HEK293 (cell line): ENCODE measurements around the gene ARFGEF2.

ENCODE experiments used
- CTCF ChIA-PET: fragments of 350-600 bp; formaldehyde crosslinking; extraction: SDS; loops from one replicate; lab custom pipeline; 2021; ENCODE audit warnings: antibody characterized with exemption; lab: Yijun Ruan, JAX
- POLR2A ChIA-PET: fragments of 300-600 bp; formaldehyde crosslinking; extraction: SDS; loops from one replicate; lab custom pipeline; 2020; ENCODE audit warnings: antibody characterized with exemption, inconsistent platforms; lab: Yijun Ruan, JAX
- H3K27ac ChIP-seq: fragments of 200-500 bp; sonication (Bioruptor generic); 2 replicates; pipeline ENCODE4 v1.5.1; 2014; ENCODE audit warnings: low read depth, low read length, control low read depth, inconsistent platforms; ENCODE audit errors: extremely low read depth
- H3K36me3 ChIP-seq, 2 experiments: fragments of 200-500 bp in 1 of 2; sonication (Bioruptor generic) in 1 of 2; 1 replicate in 1 of 2; 2 replicates in 1 of 2; pipeline ENCODE4 v1.5.1; 2014 to 2017; ENCODE audit warnings: inconsistent platforms in 2 of 2, low read length in 2 of 2; ENCODE audit not compliant: control insufficient read depth in 2 of 2, insufficient read depth in 1 of 2
- H3K4me1 ChIP-seq: fragments of 200-500 bp; sonication (Bioruptor generic); 2 replicates; pipeline ENCODE4 v1.5.1; 2014; ENCODE audit warnings: mild to moderate bottlenecking, low read length, inconsistent platforms; ENCODE audit not compliant: control insufficient read depth, insufficient read depth
- H3K4me3 ChIP-seq: 2 replicates; pipeline ENCODE4 v1.5.1; 2011; ENCODE audit warnings: low read depth, mild to moderate bottlenecking, control low read depth, low read length, moderate library complexity
- H3K9me3 ChIP-seq: fragments of 200-500 bp; sonication (Bioruptor generic); 2 replicates; pipeline ENCODE4 v1.5.1; 2014; ENCODE audit warnings: low read depth, low read length, inconsistent platforms; ENCODE audit not compliant: control insufficient read depth, insufficient read depth
- FEZF1 ChIP-seq: fragments of 450-650 bp; formaldehyde crosslinking; IDR thresholded peaks from 2 replicates; pipeline ENCODE4 v1.5.1; 2016; ENCODE audit warnings: missing biosample characterization, missing genetic modification characterization
- GLI4 ChIP-seq: fragments of 450-650 bp; formaldehyde crosslinking; IDR thresholded peaks from 2 replicates; pipeline ENCODE4 v1.5.1; 2016; ENCODE audit warnings: missing biosample characterization, missing genetic modification characterization
- GLIS2 ChIP-seq: fragments of 450-650 bp; formaldehyde crosslinking; IDR thresholded peaks from 2 replicates; pipeline ENCODE4 v1.5.1; 2016; ENCODE audit warnings: missing biosample characterization, missing genetic modification characterization
- SCRT2 ChIP-seq: fragments of 450-650 bp; formaldehyde crosslinking; IDR thresholded peaks from 2 replicates; pipeline ENCODE4 v1.5.1; 2016; ENCODE audit warnings: missing biosample characterization, missing genetic modification characterization
- ZFP37 ChIP-seq: fragments of 450-650 bp; formaldehyde crosslinking; IDR thresholded peaks from 2 replicates; pipeline ENCODE4 v1.5.1; 2016; ENCODE audit warnings: missing biosample characterization, missing genetic modification characterization
- ZNF175 ChIP-seq: fragments of 450-650 bp; formaldehyde crosslinking; IDR thresholded peaks from 2 replicates; pipeline ENCODE4 v1.5.1; 2016; ENCODE audit warnings: missing biosample characterization, missing genetic modification characterization
- ZNF223 ChIP-seq: fragments of 450-650 bp; formaldehyde crosslinking; IDR thresholded peaks from 2 replicates; pipeline ENCODE4 v1.5.1; 2016; ENCODE audit warnings: missing biosample characterization, missing genetic modification characterization
- ZNF366 ChIP-seq: fragments of 450-650 bp; formaldehyde crosslinking; conservative IDR thresholded peaks from 2 replicates; pipeline ENCODE4 v1.5.1; 2016; ENCODE audit warnings: missing biosample characterization, missing genetic modification characterization
- ZNF423 ChIP-seq: fragments of 450-650 bp; formaldehyde crosslinking; IDR thresholded peaks from 2 replicates; pipeline ENCODE4 v1.5.1; 2016; ENCODE audit warnings: missing biosample characterization, missing genetic modification characterization
- ZNF433 ChIP-seq: fragments of 450-650 bp; formaldehyde crosslinking; IDR thresholded peaks from 2 replicates; pipeline ENCODE4 v1.5.1; 2016; ENCODE audit warnings: missing biosample characterization, missing genetic modification characterization, low read depth
- ZNF571 ChIP-seq: fragments of 450-650 bp; formaldehyde crosslinking; IDR thresholded peaks from 2 replicates; pipeline ENCODE4 v1.5.0; 2017; ENCODE audit warnings: missing biosample characterization, missing genetic modification characterization
- ZNF629 ChIP-seq: fragments of 450-650 bp; formaldehyde crosslinking; IDR thresholded peaks from 2 replicates; pipeline ENCODE4 v1.5.1; 2017; ENCODE audit warnings: missing biosample characterization, missing genetic modification characterization
- ZNF76 ChIP-seq: fragments of 450-650 bp; formaldehyde crosslinking; IDR thresholded peaks from 2 replicates; pipeline ENCODE4; 2016; ENCODE audit warnings: low read depth, missing biosample characterization, missing genetic modification characterization, borderline replicate concordance
- ZNF768 ChIP-seq: fragments of 450-650 bp; formaldehyde crosslinking; IDR thresholded peaks from 2 replicates; pipeline ENCODE4 v1.5.1; 2018; ENCODE audit warnings: missing biosample characterization, mild to moderate bottlenecking, missing genetic modification characterization
- TF ChIP-seq, protein P1 (sequence below): fragments of 450-650 bp; formaldehyde crosslinking; IDR thresholded peaks from 2 replicates; pipeline ENCODE4 v1.5.1; 2017; ENCODE audit warnings: missing biosample characterization, missing genetic modification characterization
- TF ChIP-seq, protein P2 (sequence below): fragments of 450-650 bp; formaldehyde crosslinking; IDR thresholded peaks from 2 replicates; pipeline ENCODE4 v1.5.1; 2016; ENCODE audit warnings: missing biosample characterization, missing genetic modification characterization
- TF ChIP-seq, protein P3 (sequence below): fragments of 450-650 bp; formaldehyde crosslinking; IDR thresholded peaks from 2 replicates; pipeline ENCODE4 v1.5.1; 2016; ENCODE audit warnings: missing biosample characterization, missing genetic modification characterization
- TF ChIP-seq, protein P4 (sequence below): fragments of 450-650 bp; formaldehyde crosslinking; IDR thresholded peaks from 2 replicates; pipeline ENCODE4 v1.5.1; 2016; ENCODE audit warnings: missing biosample characterization, missing genetic modification characterization, low read depth
- TF ChIP-seq, protein P5 (sequence below): fragments of 450-650 bp; formaldehyde crosslinking; IDR thresholded peaks from 2 replicates; pipeline ENCODE4 v1.5.1; 2016; ENCODE audit warnings: missing biosample characterization, missing genetic modification characterization

The ARFGEF2 gene

DNA sequence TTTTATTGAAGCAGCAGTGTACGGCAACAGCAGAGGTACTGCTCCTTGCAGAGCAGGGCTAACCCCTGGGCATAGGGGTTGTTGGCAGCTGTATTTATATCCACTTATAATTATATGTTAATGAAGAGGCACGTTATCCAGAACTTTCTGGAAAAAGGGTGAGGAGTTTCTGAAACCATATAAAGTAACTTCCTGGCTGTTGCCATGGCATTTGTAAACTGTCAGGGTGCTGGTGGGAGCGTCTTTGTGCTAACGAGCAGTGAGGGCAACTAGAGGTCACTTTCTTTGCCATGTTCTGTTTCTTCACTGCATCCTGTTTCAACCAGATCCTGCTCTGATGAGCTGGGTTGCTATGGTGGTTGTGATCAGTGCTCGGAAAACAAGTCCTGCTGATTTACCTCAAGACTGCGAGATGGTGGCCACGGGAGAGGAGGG is 11.1 kb upstream of the ARFGEF2 start:
- H3K4me3 ChIP-seq, result no peak overlapping the region
- TF ChIP-seq, protein P1, sequence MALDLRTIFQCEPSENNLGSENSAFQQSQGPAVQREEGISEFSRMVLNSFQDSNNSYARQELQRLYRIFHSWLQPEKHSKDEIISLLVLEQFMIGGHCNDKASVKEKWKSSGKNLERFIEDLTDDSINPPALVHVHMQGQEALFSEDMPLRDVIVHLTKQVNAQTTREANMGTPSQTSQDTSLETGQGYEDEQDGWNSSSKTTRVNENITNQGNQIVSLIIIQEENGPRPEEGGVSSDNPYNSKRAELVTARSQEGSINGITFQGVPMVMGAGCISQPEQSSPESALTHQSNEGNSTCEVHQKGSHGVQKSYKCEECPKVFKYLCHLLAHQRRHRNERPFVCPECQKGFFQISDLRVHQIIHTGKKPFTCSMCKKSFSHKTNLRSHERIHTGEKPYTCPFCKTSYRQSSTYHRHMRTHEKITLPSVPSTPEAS (tag by site-specific recombination), result no peak
- TF ChIP-seq ZNF629 (tag by site-specific recombination) (no peak), ZNF433 (no peak), FEZF1 (tag by site-specific recombination) (no peak), ZNF571 (tag by site-specific recombination) (no peak), ZFP37 (no peak), ZNF366 (tag by site-specific recombination) (no peak), ZNF768 (tag by site-specific recombination) (no peak), ZNF223 (tag by site-specific recombination) (no peak), GLI4 (tag by site-specific recombination) (no peak), ZNF175 (tag by site-specific recombination) (no peak)
- TF ChIP-seq, protein P2, sequence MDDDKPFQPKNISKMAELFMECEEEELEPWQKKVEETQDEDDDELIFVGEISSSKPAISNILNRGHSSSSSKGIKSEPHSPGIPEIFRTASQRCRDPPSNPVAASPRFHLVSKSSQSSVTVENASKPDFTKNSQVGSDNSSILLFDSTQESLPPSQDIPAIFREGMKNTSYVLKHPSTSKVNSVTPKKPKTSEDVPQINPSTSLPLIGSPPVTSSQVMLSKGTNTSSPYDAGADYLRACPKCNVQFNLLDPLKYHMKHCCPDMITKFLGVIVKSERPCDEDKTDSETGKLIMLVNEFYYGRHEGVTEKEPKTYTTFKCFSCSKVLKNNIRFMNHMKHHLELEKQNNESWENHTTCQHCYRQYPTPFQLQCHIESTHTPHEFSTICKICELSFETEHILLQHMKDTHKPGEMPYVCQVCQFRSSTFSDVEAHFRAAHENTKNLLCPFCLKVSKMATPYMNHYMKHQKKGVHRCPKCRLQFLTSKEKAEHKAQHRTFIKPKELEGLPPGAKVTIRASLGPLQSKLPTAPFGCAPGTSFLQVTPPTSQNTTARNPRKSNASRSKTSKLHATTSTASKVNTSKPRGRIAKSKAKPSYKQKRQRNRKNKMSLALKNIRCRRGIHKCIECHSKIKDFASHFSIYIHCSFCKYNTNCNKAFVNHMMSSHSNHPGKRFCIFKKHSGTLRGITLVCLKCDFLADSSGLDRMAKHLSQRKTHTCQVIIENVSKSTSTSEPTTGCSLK (tag by site-specific recombination), result no peak
- TF ChIP-seq, protein P3, sequence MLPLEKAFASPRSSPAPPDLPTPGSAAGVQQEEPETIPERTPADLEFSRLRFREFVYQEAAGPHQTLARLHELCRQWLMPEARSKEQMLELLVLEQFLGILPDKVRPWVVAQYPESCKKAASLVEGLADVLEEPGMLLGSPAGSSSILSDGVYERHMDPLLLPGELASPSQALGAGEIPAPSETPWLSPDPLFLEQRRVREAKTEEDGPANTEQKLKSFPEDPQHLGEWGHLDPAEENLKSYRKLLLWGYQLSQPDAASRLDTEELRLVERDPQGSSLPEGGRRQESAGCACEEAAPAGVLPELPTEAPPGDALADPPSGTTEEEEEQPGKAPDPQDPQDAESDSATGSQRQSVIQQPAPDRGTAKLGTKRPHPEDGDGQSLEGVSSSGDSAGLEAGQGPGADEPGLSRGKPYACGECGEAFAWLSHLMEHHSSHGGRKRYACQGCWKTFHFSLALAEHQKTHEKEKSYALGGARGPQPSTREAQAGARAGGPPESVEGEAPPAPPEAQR (tag by site-specific recombination), result no peak
- TF ChIP-seq, all 188 proteins: peak for 0
- Histone ChIP-seq H3K9me3 (no peaks in the 10 kb centered on the region), H3K4me1 (no peaks in the 10 kb centered on the region), H3K36me3 (no peaks in the 10 kb centered on the region), H3K27ac (no peak overlapping the region)
- ChIA-PET CTCF (interaction anchor here (0.6 to 1.1 kb wide), 3 partner anchors 164 to 253 kb away, joined by 3 to 7 read pairs (median 3); no protein-coding TSS in a partner anchor), POLR2A (no interaction called here)

- Histone ChIP-seq H3K27ac (no peak overlapping the region), H3K36me3 (no peaks in the 10 kb centered on the region), H3K9me3 (no peaks in the 10 kb centered on the region), H3K4me1 (no peaks in the 10 kb centered on the region), H3K4me3 (no peak overlapping the region)
- ChIA-PET CTCF (interaction anchor here (2.8 kb wide), 1 partner anchor 255 kb away, joined by 8 read pairs; no protein-coding TSS in a partner anchor), POLR2A (no interaction called here)
- TF ChIP-seq SCRT2 (no peak), ZNF423 (tag by site-specific recombination) (no peak), GLIS2 (tag by site-specific recombination) (no peak), ZNF76 (no peak), ZNF366 (tag by site-specific recombination) (no peak)
- TF ChIP-seq, protein P4, sequence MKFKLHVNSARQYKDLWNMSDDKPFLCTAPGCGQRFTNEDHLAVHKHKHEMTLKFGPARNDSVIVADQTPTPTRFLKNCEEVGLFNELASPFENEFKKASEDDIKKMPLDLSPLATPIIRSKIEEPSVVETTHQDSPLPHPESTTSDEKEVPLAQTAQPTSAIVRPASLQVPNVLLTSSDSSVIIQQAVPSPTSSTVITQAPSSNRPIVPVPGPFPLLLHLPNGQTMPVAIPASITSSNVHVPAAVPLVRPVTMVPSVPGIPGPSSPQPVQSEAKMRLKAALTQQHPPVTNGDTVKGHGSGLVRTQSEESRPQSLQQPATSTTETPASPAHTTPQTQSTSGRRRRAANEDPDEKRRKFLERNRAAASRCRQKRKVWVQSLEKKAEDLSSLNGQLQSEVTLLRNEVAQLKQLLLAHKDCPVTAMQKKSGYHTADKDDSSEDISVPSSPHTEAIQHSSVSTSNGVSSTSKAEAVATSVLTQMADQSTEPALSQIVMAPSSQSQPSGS (tag by site-specific recombination), result no peak
- TF ChIP-seq, protein P5, sequence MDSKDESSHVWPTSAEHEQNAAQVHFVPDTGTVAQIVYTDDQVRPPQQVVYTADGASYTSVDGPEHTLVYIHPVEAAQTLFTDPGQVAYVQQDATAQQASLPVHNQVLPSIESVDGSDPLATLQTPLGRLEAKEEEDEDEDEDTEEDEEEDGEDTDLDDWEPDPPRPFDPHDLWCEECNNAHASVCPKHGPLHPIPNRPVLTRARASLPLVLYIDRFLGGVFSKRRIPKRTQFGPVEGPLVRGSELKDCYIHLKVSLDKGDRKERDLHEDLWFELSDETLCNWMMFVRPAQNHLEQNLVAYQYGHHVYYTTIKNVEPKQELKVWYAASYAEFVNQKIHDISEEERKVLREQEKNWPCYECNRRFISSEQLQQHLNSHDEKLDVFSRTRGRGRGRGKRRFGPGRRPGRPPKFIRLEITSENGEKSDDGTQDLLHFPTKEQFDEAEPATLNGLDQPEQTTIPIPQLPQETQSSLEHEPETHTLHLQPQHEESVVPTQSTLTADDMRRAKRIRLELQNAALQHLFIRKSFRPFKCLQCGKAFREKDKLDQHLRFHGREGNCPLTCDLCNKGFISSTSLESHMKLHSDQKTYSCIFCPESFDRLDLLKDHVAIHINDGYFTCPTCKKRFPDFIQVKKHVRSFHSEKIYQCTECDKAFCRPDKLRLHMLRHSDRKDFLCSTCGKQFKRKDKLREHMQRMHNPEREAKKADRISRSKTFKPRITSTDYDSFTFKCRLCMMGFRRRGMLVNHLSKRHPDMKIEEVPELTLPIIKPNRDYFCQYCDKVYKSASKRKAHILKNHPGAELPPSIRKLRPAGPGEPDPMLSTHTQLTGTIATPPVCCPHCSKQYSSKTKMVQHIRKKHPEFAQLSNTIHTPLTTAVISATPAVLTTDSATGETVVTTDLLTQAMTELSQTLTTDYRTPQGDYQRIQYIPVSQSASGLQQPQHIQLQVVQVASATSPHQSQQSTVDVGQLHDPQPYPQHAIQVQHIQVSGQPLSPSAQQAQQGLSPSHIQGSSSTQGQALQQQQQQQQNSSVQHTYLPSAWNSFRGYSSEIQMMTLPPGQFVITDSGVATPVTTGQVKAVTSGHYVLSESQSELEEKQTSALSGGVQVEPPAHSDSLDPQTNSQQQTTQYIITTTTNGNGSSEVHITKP (tag by site-specific recombination), result no peak
These were observed 9.4 kb upstream of the ARFGEF2 start for GRCh38 chr20:48912065-48912464.
